OCI-M2 (cell line): ENCODE results near the gene SZT2.
A peak's percentile ranks its signal among the peaks of the same experiment; 100 is the strongest.
"Not testable (repeated sequence)": the region's sequence is repeated elsewhere in the genome, so short reads cannot be mapped to it uniquely, and the experiment has no call there.

Experiments used
- DNase-seq: peaks from one replicate; lab custom pipeline; 2025; ENCODE audit not compliant: unreplicated experiment; lab: John Stamatoyannopoulos, UW

Gene SZT2

GRCh38 chr1:43360616-43361015 is 29.1 kb upstream of the SZT2 start:
- DNase-seq: no peak

DNA sequence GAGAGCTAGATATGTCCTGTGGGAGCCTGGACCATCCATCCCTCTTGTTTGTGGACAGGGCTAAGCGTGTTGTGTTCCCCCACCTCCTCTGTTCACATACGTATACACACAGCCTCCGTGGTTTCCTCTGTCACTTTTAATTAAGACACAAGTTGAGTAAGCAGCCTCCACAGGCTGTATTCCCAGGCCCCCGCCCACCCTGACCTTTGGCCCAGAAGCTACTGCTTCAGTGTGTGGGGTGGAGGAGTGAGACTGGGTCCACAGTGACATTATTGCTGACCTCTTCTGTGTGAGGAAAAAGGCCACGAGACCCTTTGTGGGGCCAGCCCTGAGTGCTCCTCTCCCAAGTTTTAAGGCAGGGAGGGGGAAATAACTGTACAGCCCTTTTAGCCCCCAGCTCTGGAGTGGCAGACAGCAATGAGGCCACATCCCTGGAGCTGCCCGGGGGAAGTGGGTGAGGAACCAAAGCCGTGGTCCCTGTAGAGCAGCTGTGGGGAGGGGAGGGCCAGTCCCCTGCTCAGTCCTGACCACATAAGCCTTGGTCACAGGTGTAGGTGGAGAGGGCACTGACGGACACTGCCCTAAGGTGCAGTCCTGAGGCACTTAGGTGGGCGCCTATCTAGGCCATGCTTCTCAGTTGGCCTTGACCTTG is 26.3 kb upstream of the SZT2 start:
- no peak for DNase-seq

- no peak for DNase-seq
Observed at GRCh38 chr1:43363935-43364525, 25.7 kb upstream of the SZT2 start.

- no peak for DNase-seq
Observed at GRCh38 chr1:43365678-43366077, 24.0 kb upstream of the SZT2 start.

DNA sequence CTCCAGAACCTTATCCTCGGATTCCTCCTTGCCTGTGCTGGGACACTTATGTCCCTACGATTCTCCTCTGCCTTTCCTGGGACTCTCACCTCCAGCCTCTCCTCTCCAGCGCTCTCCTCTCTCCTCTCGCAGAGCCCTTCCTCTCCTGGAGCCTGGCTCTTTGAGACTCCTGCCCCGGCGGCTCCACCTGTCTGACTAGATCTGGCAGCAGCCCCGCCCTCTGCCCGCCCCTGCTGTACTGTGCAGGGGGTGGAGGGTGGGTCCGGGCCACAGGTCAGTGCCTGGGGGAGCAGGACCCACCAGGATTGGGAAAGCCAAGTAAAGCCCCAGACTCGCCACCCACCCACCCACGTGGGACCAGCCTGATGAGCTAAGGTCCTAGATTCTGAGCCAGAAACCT is 23.5 kb upstream of the SZT2 start:
- DNase-seq: no peak

DNA sequence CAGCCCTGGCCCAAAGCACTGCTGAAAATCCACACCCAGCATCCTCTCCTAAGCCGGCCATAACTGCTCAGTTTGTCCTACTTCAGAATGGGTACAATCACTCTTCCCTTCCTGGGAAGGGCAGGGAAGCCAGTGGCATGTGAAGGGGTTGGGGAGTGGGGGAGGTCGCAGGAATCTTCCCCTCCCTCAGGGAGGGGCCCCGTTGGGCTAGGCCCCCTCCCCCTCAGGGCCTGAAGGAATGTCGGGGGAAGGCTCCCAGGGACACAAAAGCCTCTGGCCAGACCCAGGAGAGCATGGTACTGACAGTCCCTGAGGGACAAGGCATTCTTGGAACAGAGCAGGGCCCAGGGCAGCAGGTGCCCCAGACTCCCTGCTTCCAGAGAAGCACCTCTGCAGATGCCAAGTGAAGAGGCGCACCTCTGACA is 23.1 kb upstream of the SZT2 start:
- DNase-seq: no peak

DNA sequence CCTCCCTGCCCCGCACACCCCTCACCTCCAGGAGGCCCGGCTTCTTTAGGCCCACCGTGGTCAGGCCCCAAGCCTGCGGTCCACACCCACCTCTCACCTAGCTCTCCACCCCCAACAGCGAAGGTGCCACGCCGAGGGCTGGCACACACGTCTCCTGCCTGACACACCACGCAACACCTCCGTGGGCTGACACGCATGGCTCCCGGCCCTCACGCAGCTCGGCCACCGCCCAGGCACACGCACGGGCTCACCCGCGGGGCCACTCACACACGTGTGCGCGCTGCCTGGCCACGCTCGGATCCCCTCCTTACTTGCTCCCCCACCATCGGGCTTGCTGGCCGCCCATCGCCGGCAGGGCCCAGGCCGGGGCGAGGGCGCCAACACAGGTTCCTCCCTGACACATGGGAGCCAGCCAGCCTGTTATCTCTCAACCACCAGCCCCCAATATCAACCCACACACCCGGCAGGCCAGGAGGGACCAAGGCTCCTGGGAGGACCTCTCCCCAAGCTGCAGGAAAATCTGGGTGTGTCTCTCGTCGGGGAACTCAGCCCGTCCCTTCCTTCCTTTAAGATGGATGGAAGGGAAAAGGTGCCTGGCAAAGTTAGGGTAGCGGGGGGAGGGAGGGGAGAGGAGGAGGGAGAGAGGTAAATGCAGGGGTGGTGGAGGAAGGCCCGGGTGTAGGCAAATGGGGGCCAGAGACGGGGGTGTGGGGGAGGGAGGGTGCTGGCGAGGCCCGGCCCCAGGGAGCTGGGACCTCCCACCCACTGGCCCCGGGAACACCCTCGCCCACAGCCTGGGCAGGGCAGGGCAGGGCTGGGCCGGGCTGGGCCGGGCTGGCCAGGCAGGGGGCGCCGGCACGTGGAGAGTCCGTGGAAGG is 22.4 kb upstream of the SZT2 start:
- no peak for DNase-seq

GRCh38 chr1:43367904-43368645 is 21.6 kb upstream of the SZT2 start, which contains the start of gene ELOVL1:
Gene ELOVL1 (minus strand): TSS chr1:43368011. CDS start chr1:43365609, 2,402 bp downstream.
- peak; percentile 34 for DNase-seq

DNA sequence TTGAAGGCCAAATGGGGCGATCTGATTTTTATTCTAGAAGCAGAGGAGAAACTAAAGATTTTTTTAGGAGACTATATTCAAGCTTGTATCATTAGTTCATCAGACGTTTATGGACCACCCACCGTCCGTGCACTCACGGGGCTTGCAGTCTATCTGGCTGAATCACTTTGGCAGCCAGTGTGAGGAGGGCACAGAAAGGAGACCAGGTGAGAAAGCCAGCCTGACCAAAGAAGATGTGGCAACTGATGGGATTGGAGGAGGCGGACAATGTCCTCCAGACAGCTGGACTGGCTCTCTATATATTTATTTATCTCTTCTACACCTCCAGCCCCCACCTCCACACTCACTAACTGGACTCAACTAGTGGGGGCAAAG is 21.1 kb upstream of the SZT2 start:
- DNase-seq: no peak

GRCh38 chr1:43369779-43370178 is 19.9 kb upstream of the SZT2 start:
- DNase-seq: not testable (repeated sequence)

- DNase-seq: no peak
Observed at GRCh38 chr1:43370564-43370963, 19.1 kb upstream of the SZT2 start.

- DNase-seq: no peak
Observed at GRCh38 chr1:43372172-43372571, 17.5 kb upstream of the SZT2 start.

- no peak for DNase-seq
Observed at GRCh38 chr1:43373066-43373940, 16.4 kb upstream of the SZT2 start.

GRCh38 chr1:43376723-43377235 is 12.9 kb upstream of the SZT2 start:
- no peak for DNase-seq

DNA sequence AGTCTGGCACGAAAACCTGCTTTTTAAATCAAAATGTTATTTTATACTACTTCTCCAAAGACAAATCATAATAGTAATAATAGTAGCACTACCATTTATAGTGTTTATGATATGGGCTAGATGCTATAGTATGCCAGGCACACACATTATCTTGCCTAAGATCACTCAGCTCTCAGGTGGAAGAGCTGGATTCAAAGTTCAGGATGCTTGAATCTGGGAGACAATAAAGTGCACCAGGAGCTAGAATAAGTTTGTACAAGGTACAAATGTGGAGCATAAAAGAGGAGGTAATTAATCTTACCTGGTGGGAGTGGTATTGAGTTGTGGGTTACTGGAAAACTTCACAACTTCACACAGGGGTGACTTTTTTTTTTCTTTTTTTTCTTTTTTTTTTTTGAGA is 11.9 kb upstream of the SZT2 start:
- no peak for DNase-seq

- no peak for DNase-seq
Observed at GRCh38 chr1:43379476-43379875, 10.2 kb upstream of the SZT2 start.

GRCh38 chr1:43381612-43382011 is 8.1 kb upstream of the SZT2 start:
- DNase-seq: no peak

GRCh38 chr1:43382027-43382779 is 7.5 kb upstream of the SZT2 start:
- no peak for DNase-seq

DNA sequence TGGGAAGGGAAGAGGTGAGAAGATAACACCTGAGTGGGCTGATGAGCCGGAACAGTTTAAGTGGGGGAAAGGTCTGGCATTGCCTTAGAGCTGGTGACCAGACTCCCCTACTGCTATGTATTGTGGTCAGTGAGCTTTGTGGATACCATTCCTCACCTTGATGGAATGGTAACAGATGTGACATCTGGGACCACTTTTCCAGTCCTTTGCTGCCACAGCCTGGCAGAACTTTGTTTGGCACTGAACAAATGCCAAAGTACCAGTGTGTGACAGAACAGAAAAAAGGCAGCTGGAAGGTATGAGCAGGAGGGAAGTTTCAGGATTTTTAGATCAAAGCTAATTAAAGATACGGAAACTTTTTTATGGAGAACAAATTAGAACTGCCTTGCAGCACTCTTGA is 6.2 kb upstream of the SZT2 start:
- no peak for DNase-seq
